Measurements from ENCODE around the gene FHIT. TPM values are rescaled to one million over a fixed set of nuclear protein-coding genes. Genes with fewer than 3 reads are reported as not detected.

FHIT gene
- total RNA-seq, 2 experiments from 2014 or later: 86.0 to 90.6 TPM

GRCh38 chr3:60274646-60275045 is 976.6 kb downstream of the FHIT start:
- Mint-ChIP-seq H3K27ac (no peak overlapping the region), H3K27me3 (no peaks in the 10 kb centered on the region), H3K4me1 (ENCODE audit: low read depth) (no peaks in the 10 kb centered on the region), H3K4me3 (no peak overlapping the region), H3K9me3 (peaks cover 4% of the 10 kb centered on the region), H3K36me3 (ENCODE audit: low read depth) (no peaks in the 10 kb centered on the region)
- Histone ChIP-seq H3K4me1 (ENCODE audit: insufficient read depth, low read length) (no peaks in the 10 kb centered on the region), H3K27me3 (ENCODE audit: control insufficient read depth in 1 of 2, insufficient read depth in 2 of 2, low read length in 2 of 2) (no peaks in the 10 kb centered on the region), H3K36me3 (ENCODE audit: insufficient read depth, low read length) (no peaks in the 10 kb centered on the region), H3K4me3 (ENCODE audit: low read length) (no peak overlapping the region), H3K27ac (ENCODE audit: low read depth in 1 of 2, low read length in 2 of 2) (no peak overlapping the region), H3K9me3 (ENCODE audit: control insufficient read depth in 1 of 2, insufficient read depth in 1 of 2, low read length in 2 of 2) (no peaks in the 10 kb centered on the region)
- ChIA-PET POLR2A (no interaction called here), CTCF (no interaction called here)
- TF ChIP-seq CTCF (IDR thresholded peaks at IDR 0.05): no peak
- intact Hi-C loops (cut with DNase I, micrococcal nuclease): no loop called here
- no peak for ATAC-seq (ENCODE audit: poor library complexity)
- no peak for DNase-seq

GRCh38 chr3:60274098-60274497 is 977.2 kb downstream of the FHIT start:
- POLR2A ChIA-PET: no interaction called here
- H3K27ac ChIP-seq (ENCODE audit: low read depth in 1 of 2, low read length in 2 of 2): no peak overlapping the region
- no peaks in the 10 kb centered on the region for H3K4me1 Mint-ChIP-seq (ENCODE audit: low read depth)

GRCh38 chr3:60269829-60270266 is 981.4 kb downstream of the FHIT start:
- H3K4me3 Mint-ChIP-seq: no peak overlapping the region
- H3K9me3 ChIP-seq (ENCODE audit: control insufficient read depth in 1 of 2, insufficient read depth in 1 of 2, low read length in 2 of 2): no peaks in the 10 kb centered on the region
- H3K36me3 ChIP-seq (ENCODE audit: insufficient read depth, low read length): no peaks in the 10 kb centered on the region
- ATAC-seq (ENCODE audit: poor library complexity): no peak
- ChIA-PET POLR2A (no interaction called here), CTCF (no interaction called here)
- H3K36me3 Mint-ChIP-seq (ENCODE audit: low read depth): no peaks in the 10 kb centered on the region
- intact Hi-C loops (cut with DNase I, micrococcal nuclease): no loop called here
- no peaks in the 10 kb centered on the region for H3K27me3 ChIP-seq (ENCODE audit: control insufficient read depth in 1 of 2, insufficient read depth in 2 of 2, low read length in 2 of 2)
- no peak for DNase-seq
- no peaks in the 10 kb centered on the region for H3K27me3 Mint-ChIP-seq
- H3K4me3 ChIP-seq (ENCODE audit: low read length): no peak overlapping the region
- TF ChIP-seq CTCF (IDR thresholded peaks at IDR 0.05): no peak
- peaks cover 4% of the 10 kb centered on the region for H3K9me3 Mint-ChIP-seq
- H3K27ac Mint-ChIP-seq: no peak overlapping the region
- no peaks in the 10 kb centered on the region for H3K4me1 ChIP-seq (ENCODE audit: insufficient read depth, low read length)
- H3K4me1 Mint-ChIP-seq (ENCODE audit: low read depth): no peaks in the 10 kb centered on the region
- no peak overlapping the region for H3K27ac ChIP-seq (ENCODE audit: low read depth in 1 of 2, low read length in 2 of 2)

More at GRCh38 chr3:60274098-60274497, 977.2 kb downstream of the FHIT start:
- no peaks in the 10 kb centered on the region for H3K4me1 ChIP-seq (ENCODE audit: insufficient read depth, low read length)
- Mint-ChIP-seq H3K27me3 (no peaks in the 10 kb centered on the region), H3K27ac (no peak overlapping the region), H3K4me3 (no peak overlapping the region), H3K9me3 (peaks cover 4% of the 10 kb centered on the region), H3K36me3 (ENCODE audit: low read depth) (no peaks in the 10 kb centered on the region)
- no peak overlapping the region for H3K4me3 ChIP-seq (ENCODE audit: low read length)
- no peak for ATAC-seq (ENCODE audit: poor library complexity)
- no peak for DNase-seq
- TF ChIP-seq CTCF (IDR thresholded peaks at IDR 0.05): no peak
- no peaks in the 10 kb centered on the region for H3K36me3 ChIP-seq (ENCODE audit: insufficient read depth, low read length)
- no peaks in the 10 kb centered on the region for H3K27me3 ChIP-seq (ENCODE audit: control insufficient read depth in 1 of 2, insufficient read depth in 2 of 2, low read length in 2 of 2)
- CTCF ChIA-PET: no interaction called here
- H3K9me3 ChIP-seq (ENCODE audit: control insufficient read depth in 1 of 2, insufficient read depth in 1 of 2, low read length in 2 of 2): no peaks in the 10 kb centered on the region
- intact Hi-C loops (cut with DNase I, micrococcal nuclease): no loop called here

Measured in CD4-positive, alpha-beta T cell (primary cell).